ENCODE results near the gene MAN2A1.

MAN2A1 gene

DNA sequence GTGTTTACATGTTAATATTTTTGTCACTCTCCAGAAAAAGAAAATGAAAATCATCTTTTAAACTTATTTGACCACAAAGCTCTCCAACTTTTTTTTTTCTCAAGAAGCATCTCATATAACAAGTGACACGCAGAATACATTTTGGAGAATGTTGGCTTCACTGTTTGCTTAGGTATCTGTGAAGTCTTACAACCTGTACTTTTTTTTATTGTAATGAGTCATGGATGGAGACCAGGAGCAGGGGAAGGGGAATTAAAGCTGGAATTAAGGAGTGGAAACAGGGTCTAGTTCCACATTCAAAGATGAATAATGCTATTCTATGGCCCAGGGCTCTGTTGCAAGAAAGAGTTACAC, 211.9 kb downstream of the MAN2A1 start:
- DNase-seq (ENCODE audit: low read depth in 4 of 4, low spot score in 1 of 4), result no peak

DNA sequence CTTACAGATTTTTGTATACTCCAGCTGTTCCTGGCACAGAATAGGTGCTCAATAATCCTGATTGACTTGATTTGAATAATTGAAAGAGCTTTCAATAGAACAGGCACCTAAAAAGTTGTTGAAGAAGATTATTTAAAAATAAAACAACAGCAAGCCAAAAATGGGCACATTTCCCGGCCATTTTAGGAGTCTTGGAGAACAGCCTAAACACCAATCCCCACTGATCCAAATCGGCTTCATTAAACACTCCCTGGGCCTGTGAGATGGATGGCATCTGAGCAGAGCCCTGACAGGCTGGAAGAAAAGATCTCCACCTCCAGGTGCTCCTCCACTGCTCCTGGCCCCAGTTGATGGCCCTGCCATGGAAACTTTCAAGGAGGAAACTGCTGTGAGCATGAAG, 213.3 kb downstream of the MAN2A1 start:
- DNase-seq (ENCODE audit: low read depth in 4 of 4, low spot score in 1 of 4), result no peak

DNA sequence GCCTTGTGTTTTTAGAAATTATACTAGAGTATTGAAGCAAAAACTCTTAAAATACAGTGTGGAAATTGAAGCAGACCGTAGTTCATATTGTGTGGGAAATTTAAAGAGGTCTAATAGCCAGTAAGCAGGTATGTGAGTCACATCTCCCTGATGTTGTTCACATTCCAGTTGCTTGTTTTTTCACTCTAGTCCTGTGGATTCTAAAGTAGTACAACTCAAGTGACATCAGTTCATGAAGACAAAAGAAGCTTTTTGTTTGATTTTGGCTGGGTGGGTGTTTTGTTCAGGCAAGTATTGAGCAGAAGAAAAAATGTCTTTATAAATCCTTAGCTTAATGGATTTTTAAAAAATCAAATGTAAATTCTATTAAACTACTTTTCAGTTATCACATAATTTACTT, 216.2 kb downstream of the MAN2A1 start:
- no peak for DNase-seq (ENCODE audit: low read depth in 4 of 4, low spot score in 1 of 4)

DNA sequence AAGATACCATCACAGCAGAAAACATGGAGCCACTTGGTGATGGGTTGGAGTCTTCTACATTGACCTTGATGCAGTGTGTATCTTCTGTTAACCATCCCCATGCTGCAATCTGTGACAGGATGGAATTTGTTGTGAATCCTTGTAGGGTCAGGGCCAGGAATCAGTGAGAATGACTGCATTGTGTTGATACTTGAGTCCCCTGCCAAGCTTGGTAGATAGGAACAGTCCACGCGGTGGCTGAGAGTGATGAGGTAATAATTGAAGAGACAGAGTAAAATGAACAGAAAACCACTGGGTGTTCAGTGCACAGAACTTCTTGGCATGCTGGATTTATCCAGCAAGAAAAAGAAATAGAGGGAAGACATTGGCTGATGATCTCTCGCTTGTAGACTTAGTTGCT, 217.5 kb downstream of the MAN2A1 start:
- DNase-seq (ENCODE audit: low read depth in 4 of 4, low spot score in 1 of 4), result no peak

DNA sequence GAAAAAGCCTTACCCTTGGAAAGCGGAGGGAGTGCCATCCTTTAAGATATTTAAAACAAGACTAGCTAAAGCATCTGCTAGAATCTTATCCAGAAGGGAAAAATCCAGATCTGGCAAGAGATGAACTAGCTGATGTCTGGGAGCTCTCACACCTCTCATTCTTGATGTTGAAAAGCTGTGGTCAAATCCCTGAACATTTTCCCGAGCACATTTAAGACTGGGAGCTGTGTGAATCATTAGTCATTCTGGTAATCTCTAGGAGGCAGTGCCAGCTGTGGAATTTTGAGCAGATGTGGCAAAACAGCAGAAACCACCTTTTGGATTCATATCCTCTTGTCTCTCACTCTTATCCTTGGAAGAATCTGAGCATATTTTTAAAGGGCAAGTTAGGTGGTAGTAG, 218.0 kb downstream of the MAN2A1 start:
- DNase-seq (ENCODE audit: low read depth in 4 of 4, low spot score in 1 of 4), result no peak

DNA sequence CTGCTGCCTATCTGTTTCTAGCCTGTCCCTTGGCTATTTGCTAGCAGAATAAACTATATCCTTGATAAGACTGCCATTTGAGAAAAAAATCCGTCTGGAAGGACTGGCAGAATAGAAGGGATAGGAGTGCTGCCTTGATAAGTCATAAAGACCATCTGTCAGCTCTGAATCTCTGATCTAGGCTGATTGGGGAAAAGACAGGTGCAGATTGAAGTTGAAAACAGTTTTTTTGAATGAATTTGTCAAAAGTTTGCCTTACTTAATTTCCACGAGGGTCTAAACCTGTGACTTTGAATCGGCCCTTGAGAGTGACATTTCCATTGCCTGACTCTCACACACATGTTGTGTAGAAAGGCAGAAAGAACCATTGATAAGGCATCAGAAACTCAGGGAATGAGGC, 218.6 kb downstream of the MAN2A1 start:
- DNase-seq (ENCODE audit: low read depth in 4 of 4, low spot score in 1 of 4), result no peak

DNA sequence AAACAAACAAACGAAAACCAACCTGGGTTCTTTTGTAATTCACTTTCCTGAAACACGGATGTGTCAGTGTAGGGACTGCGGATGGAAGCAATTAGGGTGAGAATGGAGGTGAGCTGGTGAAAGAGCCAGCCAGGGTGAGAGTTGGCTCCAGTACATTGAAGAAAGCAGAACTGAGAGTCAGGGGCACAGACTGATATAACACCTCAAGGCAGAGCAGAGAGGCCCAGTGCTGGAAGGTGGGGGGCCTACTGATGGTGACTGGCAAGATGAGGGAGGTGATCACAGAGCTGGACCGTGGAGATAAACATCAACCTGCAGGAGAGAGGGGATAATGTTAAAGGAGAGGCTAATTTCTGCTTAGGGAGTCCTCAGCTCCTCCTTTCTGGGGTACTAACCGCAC, 221.1 kb downstream of the MAN2A1 start:
- DNase-seq (ENCODE audit: low read depth in 4 of 4, low spot score in 1 of 4), result no peak

DNA sequence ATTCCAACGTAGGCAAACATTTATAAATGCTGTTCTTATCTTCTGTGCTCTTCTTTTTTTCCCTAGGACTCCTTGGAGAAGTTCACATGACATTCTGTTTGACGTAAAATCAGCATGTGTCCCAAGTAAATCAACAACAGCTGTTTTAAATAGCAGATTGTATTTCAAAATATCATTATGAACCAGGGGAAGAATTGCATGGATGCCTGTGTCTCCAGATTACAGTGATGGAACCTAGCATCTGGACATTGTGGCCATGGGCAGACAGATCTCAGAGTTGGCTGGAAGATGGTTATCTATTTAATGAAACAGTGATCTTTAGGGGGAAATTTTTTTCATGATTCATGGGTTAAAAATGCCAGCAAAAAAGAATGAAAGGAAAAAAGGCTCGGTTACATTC, 222.0 kb downstream of the MAN2A1 start:
- DNase-seq (ENCODE audit: low read depth in 4 of 4, low spot score in 1 of 4), result no peak

DNA sequence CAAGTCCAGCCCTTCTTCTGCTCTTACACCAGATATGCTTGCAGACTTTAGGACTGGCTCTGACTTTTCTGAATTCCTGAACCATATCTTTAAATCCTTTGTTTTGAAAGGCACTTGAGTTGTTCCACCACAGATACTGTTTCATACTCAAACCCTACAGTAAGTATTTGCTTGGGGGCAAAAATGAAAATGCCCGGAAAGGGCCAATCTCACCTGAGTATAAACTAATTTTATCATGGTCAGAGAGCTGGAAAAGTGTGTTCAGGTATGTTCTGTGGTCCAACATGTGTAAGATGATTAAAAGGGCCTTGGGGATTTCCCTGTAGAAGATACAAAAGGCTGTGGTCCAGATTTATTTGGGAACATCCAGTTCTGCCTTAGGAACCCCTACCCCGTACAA, 225.2 kb downstream of the MAN2A1 start:
- DNase-seq (ENCODE audit: low read depth in 4 of 4, low spot score in 1 of 4), result no peak

DNA sequence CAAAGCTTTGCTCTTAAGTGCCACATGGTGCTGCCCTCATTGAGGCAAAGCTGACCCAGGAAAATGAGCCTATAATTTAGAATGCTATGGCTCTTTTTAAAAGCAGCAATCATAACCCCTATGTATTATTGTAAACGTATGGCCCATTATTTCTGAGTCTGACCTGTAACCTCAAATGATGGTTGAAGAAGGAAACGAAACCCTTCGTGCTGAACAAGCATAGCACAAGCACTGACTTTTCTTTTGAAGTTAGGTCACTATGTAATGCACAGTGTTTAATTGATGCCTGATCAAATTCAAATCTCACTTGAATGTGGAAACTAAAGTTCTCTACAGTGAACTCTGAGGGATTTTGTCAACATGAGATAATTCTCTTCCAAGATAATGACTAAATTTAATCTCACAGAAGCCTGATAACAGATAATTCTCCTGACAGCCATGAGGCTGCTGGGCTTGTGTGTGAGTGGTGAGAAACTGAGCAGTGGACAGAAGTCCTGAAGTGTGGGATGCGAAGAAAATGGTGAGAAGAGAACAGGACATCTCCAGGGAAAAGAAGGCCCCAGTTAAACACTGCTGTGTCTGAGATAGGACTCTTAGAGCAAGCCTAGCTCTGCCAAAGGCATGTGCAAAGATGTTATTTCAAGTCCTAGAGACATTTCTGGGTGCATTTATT, 226.9 kb downstream of the MAN2A1 start:
- no peak for DNase-seq (ENCODE audit: low read depth in 4 of 4, low spot score in 1 of 4)

Data from stimulated activated CD4-positive, alpha-beta T cell treated with anti-CD3 and anti-CD28 coated beads, Interleukin-1b, Interleukin-23, amount 100 ng/mL, for 24 hours (primary cell).